ENCODE data around the gene DPH3.

GRCh38 chr3:16227566-16227965, 37.2 kb downstream of the DPH3 start:
- TF ChIP-seq POLR2A (IDR thresholded peaks at IDR 0.05), result no peak
- TF ChIP-seq CTCF (IDR thresholded peaks at IDR 0.05), result no peak
